IMR-90 (cell line): ENCODE data around the gene EPHA10.

Experiments
- CHD1 ChIP-seq: IDR thresholded peaks from 2 replicates; pipeline ENCODE4 v1.6.1; 2012; ENCODE audit warnings: low read depth, low read length, improper control_type of control experiment
- CTCF ChIP-seq: conservative IDR thresholded peaks from 2 replicates; pipeline ENCODE4 v1.5.1; 2012; ENCODE audit warnings: mild to moderate bottlenecking, low read depth, low read length, improper control_type of control experiment
- RAD21 ChIP-seq: IDR thresholded peaks from 2 replicates; pipeline ENCODE4 v1.6.1; 2012; ENCODE audit warnings: low read length, improper control_type of control experiment
- RCOR1 ChIP-seq: IDR thresholded peaks from 2 replicates; pipeline ENCODE4 v1.6.1; 2012; ENCODE audit warnings: mild to moderate bottlenecking, low read length, improper control_type of control experiment; ENCODE audit not compliant: insufficient replicate concordance

- TF ChIP-seq CHD1 (no peak), CTCF (no peak), RAD21 (no peak), RCOR1 (no peak)
Observed at GRCh38 chr1:37755951-37756560, 8.9 kb downstream of the EPHA10 start.
